GM18873 (cell line): Measurements from ENCODE around the gene SHH.

ENCODE experiments used
- ATAC-seq: cut with Tn5 transposase; IDR thresholded peaks from one replicate; pipeline ENCODE4 v1.9.1; 2021; ENCODE audit warnings: mild to moderate bottlenecking, moderate library complexity, moderate number of reproducible peaks; ENCODE audit not compliant: unreplicated experiment, low FRiP score

The SHH gene

DNA sequence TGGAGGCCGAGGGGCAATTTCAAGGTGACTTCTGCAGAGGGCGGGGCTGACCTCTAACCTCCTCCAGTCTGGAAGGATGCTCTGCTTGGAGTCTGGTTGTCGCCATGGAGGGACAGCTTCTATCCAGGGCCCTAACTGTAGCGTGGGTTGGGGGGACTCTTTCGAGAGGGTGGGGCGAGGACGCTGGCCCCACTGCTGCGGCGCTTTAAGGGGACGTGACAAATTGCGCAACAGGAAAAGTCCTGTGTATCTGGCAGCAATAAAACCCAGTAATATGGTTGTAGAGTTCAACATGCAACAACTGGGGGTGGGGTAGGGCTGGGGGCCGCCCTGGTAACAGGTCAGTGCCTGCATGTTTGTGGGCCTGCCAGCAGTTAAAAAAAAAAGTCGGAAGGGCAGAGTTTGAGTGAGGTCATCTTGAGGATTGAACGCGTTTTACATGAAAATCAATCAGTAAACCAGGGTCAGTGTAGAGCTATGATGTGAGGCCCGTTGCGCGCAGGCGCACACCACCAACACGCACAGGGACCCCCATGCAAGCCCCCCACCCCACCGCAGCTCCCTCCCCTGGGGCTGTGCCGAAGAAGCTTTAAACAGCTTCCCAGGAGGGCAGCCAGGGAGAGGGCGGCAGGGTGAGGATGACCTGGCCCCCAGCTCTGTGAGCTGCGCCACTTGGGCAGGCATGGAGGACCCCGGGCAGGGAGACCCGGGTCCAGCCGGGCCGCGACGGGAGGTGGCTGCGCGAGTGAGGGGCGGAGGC, 4.3 kb downstream of the SHH start:
- ATAC-seq, result no peak

DNA sequence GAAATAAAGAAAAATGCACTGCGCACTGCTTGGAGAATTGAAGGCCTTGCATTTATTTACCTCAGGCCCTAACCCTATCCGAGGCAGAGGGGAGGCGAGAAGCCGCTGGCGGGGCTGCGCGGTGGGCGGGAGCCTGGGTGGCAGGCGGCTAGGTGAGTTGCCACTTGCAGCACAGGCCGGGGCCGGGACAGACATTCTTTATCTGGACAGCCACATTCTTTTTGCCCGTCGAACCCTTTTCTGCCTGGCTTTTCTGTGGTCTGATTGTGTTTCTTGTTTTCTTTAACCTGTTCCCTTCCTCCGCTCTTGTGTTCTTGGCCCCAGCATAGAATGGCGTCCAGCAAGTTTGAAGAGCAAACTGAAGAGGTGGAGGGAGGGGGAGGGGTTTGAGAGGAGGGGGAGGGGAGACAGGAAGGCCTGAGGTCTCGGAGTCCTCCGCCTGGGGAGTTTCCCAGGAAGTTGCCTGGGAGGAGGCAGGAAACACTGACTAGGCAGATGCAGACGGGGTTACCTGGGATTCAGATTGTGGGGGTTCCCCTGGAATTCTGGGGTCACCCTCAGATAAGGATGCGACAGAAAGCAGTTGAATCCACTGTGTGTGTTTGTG, 5.1 kb downstream of the SHH start:
- no peak for ATAC-seq

GRCh38 chr7:155806096-155806871, 6.0 kb downstream of the SHH start:
- ATAC-seq, result no peak

GRCh38 chr7:155805826-155806095, 6.5 kb downstream of the SHH start:
- ATAC-seq, result no peak

DNA sequence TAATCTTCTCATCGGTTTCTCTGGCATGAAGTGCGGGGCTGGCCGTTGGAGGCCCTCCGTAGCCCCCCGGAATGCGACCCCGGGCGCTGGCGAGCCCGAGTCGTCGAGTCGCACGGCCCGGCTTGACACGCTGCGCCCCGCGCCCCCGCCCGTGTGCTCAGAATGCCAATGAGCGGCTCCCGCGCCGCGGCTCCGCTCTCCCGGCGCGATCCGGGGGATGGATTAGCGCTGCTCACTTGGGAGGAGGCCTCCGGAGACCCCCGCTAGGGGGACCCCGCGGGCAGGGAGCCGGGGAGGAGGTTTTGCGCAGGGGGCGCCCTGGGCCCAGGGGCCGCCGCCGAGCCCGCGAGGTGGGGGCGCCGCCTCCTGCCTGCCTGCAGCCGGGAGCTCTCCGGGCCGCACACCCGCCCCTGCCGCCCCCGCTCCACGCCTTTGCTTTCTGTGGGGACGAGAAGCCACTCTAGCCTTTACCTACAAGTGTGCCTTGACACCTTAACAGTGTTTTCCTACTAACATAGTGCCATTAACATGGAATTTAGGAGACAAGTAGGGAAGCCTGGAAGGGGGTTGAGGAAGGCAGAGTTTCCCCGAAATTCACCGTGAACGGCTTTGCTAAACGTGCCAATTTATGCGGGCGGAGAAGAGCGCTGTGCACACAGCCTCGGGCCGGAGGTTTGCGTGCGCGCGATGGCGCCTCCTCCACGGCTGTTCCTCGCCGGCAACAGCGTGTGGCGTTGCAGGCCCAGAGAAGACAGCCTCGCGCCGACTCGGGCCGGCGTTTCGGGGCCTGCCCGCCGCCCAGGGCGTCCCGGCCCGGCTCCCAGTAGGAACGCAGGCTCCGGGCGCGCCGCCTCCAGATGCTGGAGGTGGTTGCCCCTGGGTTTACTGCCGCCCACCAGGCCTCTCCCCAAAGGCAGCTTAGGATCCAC, 7.1 kb downstream of the SHH start:
- ATAC-seq, result no peak

DNA sequence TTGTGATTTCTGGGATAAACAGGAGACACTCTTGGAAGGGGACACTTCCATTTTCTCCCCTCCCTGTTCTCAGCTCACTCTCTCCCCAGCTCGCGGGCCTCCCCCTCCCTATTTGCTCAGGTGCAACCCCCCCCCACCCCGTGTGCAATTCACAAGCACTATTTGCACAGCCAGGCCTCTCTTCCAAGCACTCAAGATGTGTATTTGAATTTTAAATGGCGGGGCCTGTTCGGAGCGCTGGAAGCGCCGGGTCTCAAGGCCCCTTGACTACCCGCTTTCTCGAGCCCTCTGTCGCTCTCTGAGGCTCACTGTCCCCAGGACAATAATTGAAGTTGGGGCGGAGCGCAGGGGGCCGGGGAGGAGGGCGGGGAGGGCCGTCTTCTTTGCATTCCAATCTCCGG, 7.8 kb downstream of the SHH start:
- ATAC-seq, result no peak

DNA sequence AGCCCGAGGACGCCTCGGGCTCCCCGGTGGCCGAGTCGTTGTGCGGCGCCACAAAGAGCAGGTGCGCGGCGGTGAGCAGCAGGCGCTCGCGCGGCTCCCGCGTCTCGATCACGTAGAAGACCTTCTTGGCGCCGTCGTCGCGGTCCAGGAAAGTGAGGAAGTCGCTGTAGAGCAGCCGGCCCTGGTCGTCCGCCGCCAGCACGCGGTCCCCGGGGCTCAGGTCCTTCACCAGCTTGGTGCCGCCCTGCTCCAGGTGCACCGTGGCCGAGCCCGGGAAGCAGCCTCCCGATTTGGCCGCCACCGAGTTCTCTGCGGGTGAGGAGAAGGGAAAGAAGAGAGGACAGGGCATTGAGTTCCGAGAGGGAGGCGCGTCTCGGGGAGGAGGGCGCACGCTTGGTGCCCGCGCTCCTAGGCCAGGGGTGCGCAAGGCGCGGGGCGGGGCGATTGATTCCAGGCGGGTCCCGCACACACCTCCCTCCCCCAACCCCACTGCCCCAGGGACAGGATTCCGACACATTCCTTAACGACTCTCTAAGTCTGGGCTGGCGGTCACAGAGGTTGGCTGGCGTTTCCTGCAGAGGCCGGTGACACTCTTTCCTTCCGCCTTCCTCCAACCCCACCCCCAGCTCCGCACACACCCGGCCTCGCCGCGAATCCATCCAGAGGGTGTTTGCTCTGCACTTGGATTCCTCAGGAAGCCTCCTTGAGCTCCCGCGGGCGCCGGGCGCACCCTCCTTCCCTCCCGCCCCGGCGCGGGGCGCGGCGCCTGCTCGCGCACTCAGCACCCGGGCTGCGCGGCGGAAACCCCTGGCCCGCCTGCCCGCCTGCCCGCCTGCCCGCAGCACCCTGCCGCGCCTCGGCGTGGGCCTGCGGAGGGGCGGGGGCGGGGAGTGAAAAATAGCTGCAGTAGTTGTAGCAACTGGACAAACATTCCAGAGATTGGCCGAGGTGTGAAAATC, 8.6 kb downstream of the SHH start:
- ATAC-seq, result no peak

DNA sequence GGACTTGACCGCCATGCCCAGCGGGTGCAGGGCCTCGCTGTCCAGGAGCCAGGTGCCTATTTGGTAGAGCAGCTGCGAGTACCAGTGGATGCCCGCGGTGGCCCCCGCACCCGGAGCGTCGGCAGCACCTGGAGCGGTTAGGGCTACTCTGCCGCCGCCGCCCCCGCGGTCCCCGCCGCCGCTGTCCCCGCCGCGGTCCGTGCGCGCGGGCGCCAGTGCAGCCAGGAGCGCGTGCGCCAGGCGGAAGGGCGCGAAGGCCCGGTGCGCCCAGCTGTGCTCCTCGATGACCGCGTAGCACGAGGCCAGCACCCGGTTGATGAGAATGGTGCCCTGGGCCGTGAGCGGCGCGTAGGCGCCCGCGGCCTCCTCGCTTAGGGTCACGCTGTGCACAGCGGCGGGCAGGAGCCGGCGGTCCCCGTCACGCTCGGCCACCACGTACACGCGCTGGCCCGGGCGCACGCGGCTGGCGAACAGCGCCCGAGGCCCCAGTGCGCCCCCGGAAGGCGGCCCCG, 9.3 kb downstream of the SHH start:
- ATAC-seq, result no peak

DNA sequence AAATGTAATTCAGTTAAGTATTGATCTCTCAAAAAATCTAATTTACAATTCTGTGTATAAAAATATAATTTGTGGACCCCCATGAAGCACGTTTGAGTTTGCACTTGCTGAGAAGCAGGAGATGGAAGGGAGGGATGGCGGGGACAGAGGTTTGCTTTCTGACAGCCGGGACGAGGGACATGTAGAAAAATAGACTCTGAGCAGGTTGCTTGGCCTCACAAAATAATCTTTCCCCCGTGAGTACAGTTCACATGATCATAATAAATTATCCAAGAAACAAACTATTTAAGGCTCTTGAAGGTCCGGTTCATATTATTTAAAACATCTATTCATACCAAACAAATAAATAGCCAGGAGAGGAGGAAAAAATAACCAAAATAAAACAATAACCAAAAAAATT, 10.0 kb downstream of the SHH start:
- ATAC-seq, result no peak

DNA sequence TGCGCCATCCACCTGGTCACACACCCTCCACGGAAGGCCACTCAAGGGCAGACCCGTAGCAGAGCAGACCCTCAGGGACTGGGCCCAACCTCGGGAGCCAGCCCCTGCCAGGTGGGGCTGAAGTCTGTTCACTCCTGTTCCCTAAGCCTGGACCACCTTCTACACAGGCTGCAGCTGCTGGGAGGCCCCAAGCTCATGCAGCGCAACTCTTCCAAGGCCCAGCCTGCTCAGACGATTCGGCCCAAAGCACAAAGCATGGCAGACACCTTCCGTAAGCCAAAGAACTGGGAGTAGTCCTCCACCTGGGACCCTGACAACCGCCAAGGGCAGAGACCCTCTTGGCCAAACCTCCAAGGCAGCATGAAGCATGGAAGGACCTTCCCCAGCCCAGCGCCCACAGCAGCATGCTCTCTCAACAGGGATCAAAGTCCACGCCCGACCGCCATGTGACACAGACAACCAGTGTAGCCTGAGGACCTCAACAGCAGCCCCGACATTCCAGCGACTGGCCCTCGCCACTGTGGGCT, 11.5 kb downstream of the SHH start:
- ATAC-seq, result no peak

DNA sequence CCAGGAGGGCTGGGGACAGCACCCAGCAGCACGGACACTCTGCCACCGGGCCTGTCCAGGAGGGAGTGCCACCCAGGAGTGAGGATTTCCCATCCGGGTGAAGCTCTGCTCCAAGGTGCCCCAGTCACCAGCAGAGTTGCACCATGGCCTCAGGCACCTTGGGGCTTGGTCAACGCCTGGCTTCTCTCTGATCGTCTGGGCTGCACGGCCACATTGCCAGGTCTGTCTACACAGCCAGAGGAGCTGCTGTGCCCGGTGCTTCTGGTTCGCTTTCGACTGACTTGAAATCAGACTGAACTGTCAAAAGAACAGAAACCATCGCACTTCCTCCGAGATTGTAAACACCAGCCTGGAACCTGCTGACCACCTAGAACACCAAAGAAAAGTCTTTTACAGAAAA, 12.0 kb downstream of the SHH start:
- no peak for ATAC-seq

- ATAC-seq, result no peak
Observed at GRCh38 chr7:155799514-155799913, 12.7 kb downstream of the SHH start.

GRCh38 chr7:155798673-155799439, 13.4 kb downstream of the SHH start:
- ATAC-seq, result no peak

- ATAC-seq, result no peak
Observed at GRCh38 chr7:155797262-155798250, 14.7 kb downstream of the SHH start.

GRCh38 chr7:155796381-155797261, 15.6 kb downstream of the SHH start:
- ATAC-seq, result no peak

DNA sequence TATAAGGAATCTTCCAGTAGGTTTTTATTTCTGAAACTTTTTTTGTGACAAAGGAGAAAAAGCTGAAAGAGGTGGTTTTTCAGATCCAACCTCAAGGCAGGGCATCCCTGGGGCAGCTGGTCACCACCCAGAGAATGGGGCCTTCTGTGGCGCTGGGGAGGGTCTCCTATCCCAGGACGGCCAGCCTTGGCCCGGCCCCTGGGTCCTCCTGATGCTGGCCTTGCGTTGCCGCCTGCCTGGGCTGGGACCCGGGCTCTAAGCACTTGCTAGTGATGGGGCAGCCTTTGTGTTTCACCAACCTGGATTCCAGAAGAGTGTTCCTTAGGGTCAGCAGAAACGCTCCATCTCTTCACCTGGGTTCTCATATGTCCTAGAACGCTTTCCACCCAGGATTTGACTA, 16.3 kb downstream of the SHH start:
- ATAC-seq, result no peak
